IPS-18a (cell line): Measurements from ENCODE around the gene TACR2.
A peak's percentile ranks its signal among the peaks of the same experiment; 100 is the strongest.

Experiments
- H3K27ac ChIP-seq: one replicate; pipeline ENCODE4 v1.5.1; 2013; ENCODE audit warnings: low read length
- H3K27me3 ChIP-seq: one replicate; pipeline ENCODE4 v1.6.1; 2013; ENCODE audit warnings: mild to moderate bottlenecking, low read length; ENCODE audit not compliant: control insufficient read depth, insufficient read depth
- H3K36me3 ChIP-seq: one replicate; pipeline ENCODE4 v1.6.1; 2013; ENCODE audit warnings: low read depth, low read length; ENCODE audit not compliant: control insufficient read depth
- H3K4me1 ChIP-seq: one replicate; pipeline ENCODE4 v1.6.1; 2013; ENCODE audit warnings: low read depth, low read length; ENCODE audit not compliant: control insufficient read depth
- H3K4me3 ChIP-seq: one replicate; pipeline ENCODE4 v1.5.1; 2013; ENCODE audit warnings: low read length
- H3K9ac ChIP-seq: one replicate; pipeline ENCODE4 v1.6.1; 2013; ENCODE audit warnings: mild to moderate bottlenecking, low read length, moderate library complexity
- H3K9me3 ChIP-seq: one replicate; pipeline ENCODE4 v1.6.1; 2013; ENCODE audit warnings: low read depth, low read length; ENCODE audit not compliant: control insufficient read depth

TACR2 gene

GRCh38 chr10:69415049-69415448 is 1.7 kb downstream of the TACR2 start:
- no peaks in the 10 kb centered on the region for H3K9me3 ChIP-seq
- H3K36me3 ChIP-seq: no peaks in the 10 kb centered on the region
- H3K27ac ChIP-seq: no peak overlapping the region
- no peaks in the 10 kb centered on the region for H3K4me1 ChIP-seq
- H3K4me3 ChIP-seq: no peak overlapping the region
- H3K9ac ChIP-seq: no peak overlapping the region
- no peaks in the 10 kb centered on the region for H3K27me3 ChIP-seq

- Histone ChIP-seq H3K9ac (no peak overlapping the region), H3K9me3 (no peaks in the 10 kb centered on the region), H3K27ac (no peak overlapping the region), H3K4me1 (no peaks in the 10 kb centered on the region), H3K36me3 (no peaks in the 10 kb centered on the region), H3K4me3 (no peak overlapping the region), H3K27me3 (peaks cover 2% of the 10 kb centered on the region)
Measured at GRCh38 chr10:69414036-69415018, 2.4 kb downstream of the TACR2 start.

GRCh38 chr10:69413221-69413865 is 3.4 kb downstream of the TACR2 start:
- Histone ChIP-seq H3K36me3 (no peaks in the 10 kb centered on the region), H3K27ac (no peak overlapping the region), H3K9ac (no peak overlapping the region), H3K4me1 (no peaks in the 10 kb centered on the region), H3K4me3 (no peak overlapping the region), H3K9me3 (no peaks in the 10 kb centered on the region), H3K27me3 (peaks cover 5% of the 10 kb centered on the region)

GRCh38 chr10:69412232-69412790 is 4.4 kb downstream of the TACR2 start:
- Histone ChIP-seq H3K9ac (no peak overlapping the region), H3K9me3 (no peaks in the 10 kb centered on the region), H3K27me3 (peaks cover 5% of the 10 kb centered on the region), H3K4me3 (no peak overlapping the region), H3K4me1 (no peaks in the 10 kb centered on the region), H3K27ac (no peak overlapping the region), H3K36me3 (no peaks in the 10 kb centered on the region)

DNA sequence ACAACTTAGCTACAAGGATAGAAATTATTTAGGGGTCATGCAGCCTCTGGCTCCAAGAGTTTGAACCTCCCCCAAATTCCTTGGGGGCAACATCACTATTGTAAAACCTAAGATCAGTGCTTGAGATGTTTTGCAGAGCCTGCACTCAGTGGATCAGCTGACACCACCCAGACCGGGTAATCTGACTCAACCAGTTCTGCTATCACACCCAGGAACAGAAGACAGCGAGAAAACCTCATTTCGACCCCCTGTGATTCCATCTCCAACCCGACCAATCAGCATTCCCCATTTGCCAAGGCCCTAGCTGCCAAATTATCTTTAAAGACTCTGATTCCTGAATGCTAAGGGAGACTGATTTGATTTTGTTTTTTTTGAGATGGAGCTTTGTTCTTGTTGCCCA is 5.2 kb downstream of the TACR2 start:
- Histone ChIP-seq H3K4me1 (peaks cover 3% of the 10 kb centered on the region), H3K27ac (no peak overlapping the region), H3K9me3 (no peaks in the 10 kb centered on the region), H3K27me3 (peaks cover 5% of the 10 kb centered on the region), H3K36me3 (no peaks in the 10 kb centered on the region), H3K9ac (no peak overlapping the region), H3K4me3 (no peak overlapping the region)

DNA sequence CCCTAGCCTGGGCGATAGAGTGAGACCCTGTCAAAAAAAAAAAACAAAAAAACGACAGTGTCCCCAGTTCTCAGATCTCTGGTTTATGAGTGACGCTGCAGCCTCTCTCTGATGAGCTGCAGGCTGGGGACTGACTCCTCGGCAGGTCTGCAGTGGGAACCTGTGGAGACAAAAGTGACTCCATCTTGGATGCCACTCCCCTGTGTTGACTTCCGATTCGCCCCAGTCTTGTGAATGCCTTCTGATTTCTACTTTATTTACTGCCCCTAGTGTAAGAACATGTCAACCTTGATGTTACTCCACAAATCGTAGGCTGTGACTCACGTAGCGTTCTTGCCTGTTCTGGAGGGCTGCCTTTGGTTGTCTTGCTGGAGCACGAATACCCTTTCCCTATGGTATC is 6.2 kb downstream of the TACR2 start:
- no peak overlapping the region for H3K9ac ChIP-seq
- no peak overlapping the region for H3K27ac ChIP-seq
- H3K27me3 ChIP-seq: peaks cover 5% of the 10 kb centered on the region
- peaks cover 9% of the 10 kb centered on the region for H3K4me1 ChIP-seq
- no peaks in the 10 kb centered on the region for H3K9me3 ChIP-seq
- no peak overlapping the region for H3K4me3 ChIP-seq
- H3K36me3 ChIP-seq: no peaks in the 10 kb centered on the region

- peaks cover 5% of the 10 kb centered on the region for H3K27me3 ChIP-seq
- no peaks in the 10 kb centered on the region for H3K9me3 ChIP-seq
- peaks cover 9% of the 10 kb centered on the region for H3K4me1 ChIP-seq
- H3K36me3 ChIP-seq: no peaks in the 10 kb centered on the region
- H3K27ac ChIP-seq: no peak overlapping the region
- no peak overlapping the region for H3K9ac ChIP-seq
- H3K4me3 ChIP-seq: no peak overlapping the region
Measured at GRCh38 chr10:69409968-69410367, 6.8 kb downstream of the TACR2 start.

GRCh38 chr10:69409176-69409495 is 7.6 kb downstream of the TACR2 start:
- Histone ChIP-seq H3K9me3 (no peaks in the 10 kb centered on the region), H3K27ac (no peak overlapping the region), H3K27me3 (peaks cover 5% of the 10 kb centered on the region), H3K9ac (peak overlapping the region; percentile 25), H3K36me3 (no peaks in the 10 kb centered on the region), H3K4me1 (peaks cover 9% of the 10 kb centered on the region), H3K4me3 (peak overlapping the region; percentile 26)

GRCh38 chr10:69408318-69409175 is 8.2 kb downstream of the TACR2 start:
- peak overlapping the region; percentile 26 for H3K4me3 ChIP-seq
- no peak overlapping the region for H3K27ac ChIP-seq
- no peaks in the 10 kb centered on the region for H3K36me3 ChIP-seq
- peaks cover 9% of the 10 kb centered on the region for H3K4me1 ChIP-seq
- peak overlapping the region; percentile 25 for H3K9ac ChIP-seq
- H3K9me3 ChIP-seq: no peaks in the 10 kb centered on the region
- H3K27me3 ChIP-seq: peaks cover 5% of the 10 kb centered on the region

DNA sequence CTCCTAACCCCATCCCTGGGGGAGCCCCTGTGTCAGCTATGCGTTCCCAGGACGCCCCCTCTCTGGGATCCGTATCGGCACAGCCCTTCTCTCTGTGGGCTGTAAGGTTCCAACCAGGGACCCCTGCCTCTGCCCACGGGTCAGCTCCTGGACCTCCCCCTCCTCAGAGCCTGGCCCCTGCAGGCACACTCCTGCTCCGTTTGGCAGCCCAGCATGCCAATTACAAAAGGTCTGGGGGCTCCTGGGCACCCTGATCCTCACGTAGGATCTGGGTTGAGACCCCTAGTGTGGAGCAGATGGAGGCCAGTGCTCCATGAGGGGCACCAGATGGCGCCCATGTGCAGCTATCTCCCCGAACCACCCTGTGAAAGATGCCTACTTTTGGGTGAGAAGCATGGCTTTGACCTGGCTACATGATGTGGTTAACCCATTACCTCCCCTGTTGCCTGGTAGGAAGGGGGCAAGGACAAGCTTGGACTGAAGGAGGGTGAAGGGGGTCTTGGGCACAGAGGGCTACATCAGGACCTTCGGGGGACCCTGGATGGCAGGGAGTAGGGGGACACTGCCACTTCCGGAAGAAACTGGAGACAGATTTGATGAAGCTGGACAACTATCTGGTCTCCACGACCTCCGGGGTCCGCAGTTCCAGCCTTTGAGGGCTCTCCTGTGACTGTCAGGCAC is 9.0 kb downstream of the TACR2 start:
- Histone ChIP-seq H3K9ac (no peak overlapping the region), H3K36me3 (no peaks in the 10 kb centered on the region), H3K4me1 (peaks cover 9% of the 10 kb centered on the region), H3K27ac (no peak overlapping the region), H3K27me3 (peaks cover 5% of the 10 kb centered on the region), H3K4me3 (no peak overlapping the region), H3K9me3 (no peaks in the 10 kb centered on the region)
